Smooth muscle cell (in vitro differentiated cells): ENCODE measurements around the gene R3HDM2. TPM values are rescaled to one million over a fixed set of nuclear protein-coding genes. Genes with fewer than 3 reads are reported as not detected.

Experiments
- DNase-seq: peaks from one replicate; lab custom pipeline; 2025; ENCODE audit not compliant: unreplicated experiment; lab: John Stamatoyannopoulos, UW
- H2AFZ ChIP-seq: fragments of 200-600 bp; sonication (generic); 2 replicates; pipeline ENCODE4 v1.6.0; 2016; ENCODE audit warnings: antibody characterized with exemption, low read depth, mild to moderate bottlenecking
- H3F3A ChIP-seq: fragments of 200-600 bp; sonication (generic); 2 replicates; pipeline ENCODE4 v1.6.0; 2017; ENCODE audit warnings: antibody characterized with exemption, low read depth
- H3K27ac ChIP-seq: fragments of 200-600 bp; sonication (generic); 2 replicates; pipeline ENCODE4 v1.5.1; 2016; ENCODE audit warnings: low read depth, mild to moderate bottlenecking
- H3K27me3 ChIP-seq: fragments of 200-600 bp; sonication (generic); 2 replicates; pipeline ENCODE4 v1.6.1; 2016; ENCODE audit warnings: low read depth, mild to moderate bottlenecking
- H3K36me3 ChIP-seq: fragments of 200-600 bp; sonication (generic); 2 replicates; pipeline ENCODE4 v1.5.1; 2016; ENCODE audit warnings: low read depth
- H3K4me1 ChIP-seq: fragments of 200-600 bp; sonication (generic); 2 replicates; pipeline ENCODE4 v1.5.1; 2016; ENCODE audit warnings: low read depth
- H3K4me2 ChIP-seq: fragments of 200-600 bp; sonication (generic); 2 replicates; pipeline ENCODE4 v1.6.0; 2016; ENCODE audit warnings: mild to moderate bottlenecking
- H3K4me3 ChIP-seq: fragments of 200-600 bp; sonication (generic); 2 replicates; pipeline ENCODE4 v1.5.1; 2016; ENCODE audit warnings: mild to moderate bottlenecking
- H3K79me2 ChIP-seq: fragments of 200-600 bp; sonication (generic); 2 replicates; pipeline ENCODE4 v1.6.0; 2016; ENCODE audit warnings: low read depth, mild to moderate bottlenecking
- H3K9ac ChIP-seq: fragments of 200-600 bp; sonication (generic); 2 replicates; pipeline ENCODE4 v1.6.0; 2016; ENCODE audit warnings: low read depth
- H3K9me3 ChIP-seq: fragments of 200-600 bp; sonication (generic); replicated peaks from 2 replicates; pipeline ENCODE4 v1.5.1; 2016; ENCODE audit warnings: low read depth
- H4K20me1 ChIP-seq: fragments of 200-600 bp; sonication (generic); 2 replicates; pipeline ENCODE4 v1.6.0; 2016; ENCODE audit warnings: low read depth
- CTCF ChIP-seq: fragments of 200-600 bp; sonication (generic); IDR thresholded peaks from 2 replicates; pipeline ENCODE4 v1.5.1; 2017; ENCODE audit warnings: borderline replicate concordance, mild to moderate bottlenecking, antibody characterized with exemption; ENCODE audit not compliant: insufficient read depth, poor library complexity, severe bottlenecking
- WGBS: methylation state at CpG from one replicate; pipeline ENCODE4 v1.1.7; 2016; ENCODE audit warnings: low lambda C conversion rate; 5-methylcytosine and 5-hydroxymethylcytosine counted together
- polyA plus RNA-seq: library from polyadenylated mRNA; unstranded; fragments of >200 nt; fragmentation: Nextera tagmentation; extraction: Ambion mirVana; gene quantifications from 2 replicates; pipeline ENCODE4 v1.2.1, GENCODE V29; 2016
- total RNA-seq: library from RNA; depleted of rRNA; stranded (reverse); fragments of >200 nt; gene quantifications from 2 replicates; pipeline ENCODE4 v1.2.3, GENCODE V29; 2014

R3HDM2 gene
- total and polyA plus RNA-seq, 2 experiments from 2014 or later: 12.2 to 16.0 TPM

GRCh38 chr12:57224973-57225679, 205.7 kb downstream of the R3HDM2 start:
- Histone ChIP-seq H4K20me1 (no peaks in the 10 kb centered on the region), H3K4me1 (peaks cover 35% of the 10 kb centered on the region), H3K79me2 (no peaks in the 10 kb centered on the region), H3K36me3 (no peaks in the 10 kb centered on the region), H3K9ac (no peak overlapping the region), H3K9me3 (no peaks in the 10 kb centered on the region), H2AFZ (no peak overlapping the region), H3K27me3 (peaks cover 59% of the 10 kb centered on the region), H3K4me3 (no peak overlapping the region), H3K27ac (no peak overlapping the region), H3K4me2 (no peak overlapping the region), H3F3A (peaks cover 4% of the 10 kb centered on the region)
- 15% methylated on average over 55 of the region's 61 CpGs for WGBS
- no peak for DNase-seq
- TF ChIP-seq CTCF: peak; percentile 57

GRCh38 chr12:57224278-57224972, 206.4 kb downstream of the R3HDM2 start:
- WGBS: 54% methylated on average over 30 of the region's 30 CpGs
- peaks cover 66% of the 10 kb centered on the region for H3K27me3 ChIP-seq
- no peaks in the 10 kb centered on the region for H4K20me1 ChIP-seq

GRCh38 chr12:57223191-57224165, 207.4 kb downstream of the R3HDM2 start:
- no peak overlapping the region for H3K9ac ChIP-seq
- H3K36me3 ChIP-seq: no peaks in the 10 kb centered on the region
- H3K4me2 ChIP-seq: no peak overlapping the region
- no peak for DNase-seq
- no peaks in the 10 kb centered on the region for H3K9me3 ChIP-seq
- H3K79me2 ChIP-seq: no peaks in the 10 kb centered on the region
- no peak overlapping the region for H3K27ac ChIP-seq
- no peak overlapping the region for H2AFZ ChIP-seq
- H3K4me3 ChIP-seq: no peak overlapping the region
- WGBS: 81% methylated on average over 21 of the region's 22 CpGs
- peaks cover 4% of the 10 kb centered on the region for H3F3A ChIP-seq
- H3K27me3 ChIP-seq: peaks cover 75% of the 10 kb centered on the region
- TF ChIP-seq CTCF: no peak
- no peaks in the 10 kb centered on the region for H4K20me1 ChIP-seq
- H3K4me1 ChIP-seq: peaks cover 37% of the 10 kb centered on the region

More at GRCh38 chr12:57224278-57224972, 206.4 kb downstream of the R3HDM2 start:
- H3K79me2 ChIP-seq: no peaks in the 10 kb centered on the region
- DNase-seq: no peak
- H3F3A ChIP-seq: peaks cover 4% of the 10 kb centered on the region
- TF ChIP-seq CTCF: no peak
- peaks cover 41% of the 10 kb centered on the region for H3K4me1 ChIP-seq
- no peak overlapping the region for H3K27ac ChIP-seq
- H3K4me3 ChIP-seq: no peak overlapping the region
- H3K4me2 ChIP-seq: no peak overlapping the region
- H3K36me3 ChIP-seq: no peaks in the 10 kb centered on the region
- no peak overlapping the region for H2AFZ ChIP-seq
- no peak overlapping the region for H3K9ac ChIP-seq
- no peaks in the 10 kb centered on the region for H3K9me3 ChIP-seq
